ENCODE measurements around the gene SASH1. TPM values are rescaled to one million over a fixed set of nuclear protein-coding genes. Genes with fewer than 3 reads are reported as not detected.
"Not testable (repeated sequence)": the region's sequence is repeated elsewhere in the genome, so short reads cannot be mapped to it uniquely, and the experiment has no call there.

The SASH1 gene
- total and polyA plus RNA-seq, 7 donors = 3.2 to 101 (median 40.5) TPM

- TF ChIP-seq POLR2AphosphoS5 (IDR thresholded peaks at IDR 0.05) = no peak
- no peak for TF ChIP-seq POLR2A (IDR thresholded peaks at IDR 0.05)
- no peak for TF ChIP-seq EP300 (IDR thresholded peaks at IDR 0.05)
- H3K9me3 ChIP-seq = no peaks in the 10 kb centered on the region
- no peak overlapping the region for H3K4me3 ChIP-seq
- H3K27ac ChIP-seq = no peak overlapping the region
- WGBS, 2 donors = 87 to 93% methylated on average over 5 of the region's 5 CpGs
- intact Hi-C loops (cut with DNase I) = no loop called here
- H3K36me3 ChIP-seq = no peaks in the 10 kb centered on the region
- no peaks in the 10 kb centered on the region for H3K27me3 ChIP-seq
- H3K4me1 ChIP-seq = peaks cover 0 to 13% (median 12%) of the 10 kb centered on the region in 4 donors
- DNase-seq = no peak
Observed at GRCh38 chr6:148375401-148375800, 32.8 kb downstream of the SASH1 start.

GRCh38 chr6:148379481-148379880 lies 36.8 kb downstream of the SASH1 start:
- H3K4me3 ChIP-seq = no peak overlapping the region
- intact Hi-C loops (cut with DNase I) = no loop called here
- H3K36me3 ChIP-seq = no peaks in the 10 kb centered on the region
- no peaks in the 10 kb centered on the region for H3K27me3 ChIP-seq
- no peaks in the 10 kb centered on the region for H3K9me3 ChIP-seq
- 90 to 92% methylated on average over 5 of the region's 5 CpGs for WGBS, 2 donors
- no peaks in the 10 kb centered on the region for H3K4me1 ChIP-seq
- DNase-seq = no peak
- no peak overlapping the region for H3K27ac ChIP-seq
- TF ChIP-seq CTCF (IDR thresholded peaks at IDR 0.05) = no peak
- no peak for TF ChIP-seq POLR2AphosphoS5 (IDR thresholded peaks at IDR 0.05)
- no peak for TF ChIP-seq POLR2A (IDR thresholded peaks at IDR 0.05)
- no peak for TF ChIP-seq EP300 (IDR thresholded peaks at IDR 0.05)

- Histone ChIP-seq H3K4me1 (no peaks in the 10 kb centered on the region), H3K4me3 (no peak overlapping the region), H3K36me3 (no peaks in the 10 kb centered on the region), H3K27me3 (no peaks in the 10 kb centered on the region), H3K27ac (no peak overlapping the region), H3K9me3 (no peaks in the 10 kb centered on the region)
- intact Hi-C loops (cut with DNase I) = no loop called here
- no peak for DNase-seq
- 94 to 95% methylated on average over 11 of the region's 11 CpGs for WGBS, 2 donors
- TF ChIP-seq EP300 (IDR thresholded peaks at IDR 0.05) (no peak), CTCF (IDR thresholded peaks at IDR 0.05) (no peak), POLR2AphosphoS5 (IDR thresholded peaks at IDR 0.05) (no peak), POLR2A (IDR thresholded peaks at IDR 0.05) (no peak)
Observed at GRCh38 chr6:148379966-148380713, 37.5 kb downstream of the SASH1 start.

- H3K9me3 ChIP-seq; H3K4me3 ChIP-seq; DNase-seq; H3K27me3 ChIP-seq; H3K4me1 ChIP-seq; H3K36me3 ChIP-seq; intact Hi-C loops (cut with DNase I): not testable (repeated sequence)
- peak overlapping the region in 1 of 4 donors; percentile 29 for H3K27ac ChIP-seq
- 94% methylated on average over 9 of the region's 9 CpGs for WGBS, 2 donors
Observed at GRCh38 chr6:148382051-148382450, 39.4 kb downstream of the SASH1 start.

- H3K4me1 ChIP-seq = no peaks in the 10 kb centered on the region
- intact Hi-C loops (cut with DNase I) = no loop called here
- no peaks in the 10 kb centered on the region for H3K27me3 ChIP-seq
- WGBS, 2 donors = 88 to 95% methylated on average over 9 of the region's 9 CpGs
- H3K9me3 ChIP-seq = no peaks in the 10 kb centered on the region
- DNase-seq = no peak
- no peak for TF ChIP-seq POLR2AphosphoS5 (IDR thresholded peaks at IDR 0.05)
- TF ChIP-seq CTCF (IDR thresholded peaks at IDR 0.05) = no peak
- no peak for TF ChIP-seq EP300 (IDR thresholded peaks at IDR 0.05)
- TF ChIP-seq POLR2A (IDR thresholded peaks at IDR 0.05) = no peak
- H3K36me3 ChIP-seq = no peaks in the 10 kb centered on the region
- no peak overlapping the region for H3K27ac ChIP-seq
- no peak overlapping the region for H3K4me3 ChIP-seq
Observed at GRCh38 chr6:148382861-148383260, 40.2 kb downstream of the SASH1 start.

Data from sigmoid colon (tissue), 7 donors.